ENCODE measurements around the gene PPP2R2D.

- TF ChIP-seq, protein P1, sequence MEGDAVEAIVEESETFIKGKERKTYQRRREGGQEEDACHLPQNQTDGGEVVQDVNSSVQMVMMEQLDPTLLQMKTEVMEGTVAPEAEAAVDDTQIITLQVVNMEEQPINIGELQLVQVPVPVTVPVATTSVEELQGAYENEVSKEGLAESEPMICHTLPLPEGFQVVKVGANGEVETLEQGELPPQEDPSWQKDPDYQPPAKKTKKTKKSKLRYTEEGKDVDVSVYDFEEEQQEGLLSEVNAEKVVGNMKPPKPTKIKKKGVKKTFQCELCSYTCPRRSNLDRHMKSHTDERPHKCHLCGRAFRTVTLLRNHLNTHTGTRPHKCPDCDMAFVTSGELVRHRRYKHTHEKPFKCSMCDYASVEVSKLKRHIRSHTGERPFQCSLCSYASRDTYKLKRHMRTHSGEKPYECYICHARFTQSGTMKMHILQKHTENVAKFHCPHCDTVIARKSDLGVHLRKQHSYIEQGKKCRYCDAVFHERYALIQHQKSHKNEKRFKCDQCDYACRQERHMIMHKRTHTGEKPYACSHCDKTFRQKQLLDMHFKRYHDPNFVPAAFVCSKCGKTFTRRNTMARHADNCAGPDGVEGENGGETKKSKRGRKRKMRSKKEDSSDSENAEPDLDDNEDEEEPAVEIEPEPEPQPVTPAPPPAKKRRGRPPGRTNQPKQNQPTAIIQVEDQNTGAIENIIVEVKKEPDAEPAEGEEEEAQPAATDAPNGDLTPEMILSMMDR (IDR thresholded peaks at IDR 0.05): no peak
- no peak for TF ChIP-seq EP300 (IDR thresholded peaks at IDR 0.05)
These were observed 78.5 kb downstream of the PPP2R2D start for GRCh38 chr10:131979336-131979735.
